ENCODE results near the gene SPPL2A. TPM values are rescaled to one million over a fixed set of nuclear protein-coding genes. Genes with fewer than 3 reads are reported as not detected.
"Not testable (repeated sequence)": the region's sequence is repeated elsewhere in the genome, so short reads cannot be mapped to it uniquely, and the experiment has no call there.

The SPPL2A gene
- total RNA-seq, 1 donor from 2014 or later, result 147 TPM

GRCh38 chr15:50773389-50773788, 7.9 kb upstream of the SPPL2A start:
- no peak for DNase-seq (ENCODE audit: extremely low read depth, low read depth, low spot score)

GRCh38 chr15:50767332-50767861, 1.9 kb upstream of the SPPL2A start:
- no peak for DNase-seq (ENCODE audit: extremely low read depth, low read depth, low spot score)

- DNase-seq (ENCODE audit: extremely low read depth, low read depth, low spot score), result no peak
Observed at GRCh38 chr15:50764461-50765194, 878 bp downstream of the SPPL2A start.

- DNase-seq (ENCODE audit: extremely low read depth, low read depth, low spot score), result no peak
Observed at GRCh38 chr15:50758712-50759205, 6.7 kb downstream of the SPPL2A start.

- no peak for DNase-seq (ENCODE audit: extremely low read depth, low read depth, low spot score)
Observed at GRCh38 chr15:50753463-50753862, 12.0 kb downstream of the SPPL2A start.

GRCh38 chr15:50751394-50751793, 14.1 kb downstream of the SPPL2A start:
- no peak for DNase-seq (ENCODE audit: extremely low read depth, low read depth, low spot score)

GRCh38 chr15:50750227-50750705, 15.2 kb downstream of the SPPL2A start:
- no peak for DNase-seq (ENCODE audit: extremely low read depth, low read depth, low spot score)

GRCh38 chr15:50747523-50747922, 18.0 kb downstream of the SPPL2A start:
- no peak for DNase-seq (ENCODE audit: extremely low read depth, low read depth, low spot score)

GRCh38 chr15:50744601-50745000, 20.9 kb downstream of the SPPL2A start:
- no peak for DNase-seq (ENCODE audit: extremely low read depth, low read depth, low spot score)

- DNase-seq (ENCODE audit: extremely low read depth, low read depth, low spot score), result no peak
Observed at GRCh38 chr15:50740955-50741354, 24.6 kb downstream of the SPPL2A start.

- no peak for DNase-seq (ENCODE audit: extremely low read depth, low read depth, low spot score)
Observed at GRCh38 chr15:50736823-50737222, 28.7 kb downstream of the SPPL2A start.

GRCh38 chr15:50735156-50735555, 30.4 kb downstream of the SPPL2A start:
- DNase-seq (ENCODE audit: extremely low read depth, low read depth, low spot score), result no peak

GRCh38 chr15:50726315-50726714, 39.2 kb downstream of the SPPL2A start:
- no peak for DNase-seq (ENCODE audit: extremely low read depth, low read depth, low spot score)

- DNase-seq (ENCODE audit: extremely low read depth, low read depth, low spot score), result no peak
Observed at GRCh38 chr15:50718700-50719125, 46.8 kb downstream of the SPPL2A start.

GRCh38 chr15:50712018-50712417, 53.5 kb downstream of the SPPL2A start:
- DNase-seq (ENCODE audit: extremely low read depth, low read depth, low spot score), result no peak

- no peak for DNase-seq (ENCODE audit: extremely low read depth, low read depth, low spot score)
Observed at GRCh38 chr15:50710585-50710984, 54.9 kb downstream of the SPPL2A start.

- no peak for DNase-seq (ENCODE audit: extremely low read depth, low read depth, low spot score)
Observed at GRCh38 chr15:50707878-50708427, 57.6 kb downstream of the SPPL2A start.

GRCh38 chr15:50702762-50703334, 62.7 kb downstream of the SPPL2A start:
- no peak for DNase-seq (ENCODE audit: extremely low read depth, low read depth, low spot score)

GRCh38 chr15:50698101-50698500, 67.4 kb downstream of the SPPL2A start:
- no peak for DNase-seq (ENCODE audit: extremely low read depth, low read depth, low spot score)

GRCh38 chr15:50697109-50697797, 68.3 kb downstream of the SPPL2A start:
- no peak for DNase-seq (ENCODE audit: extremely low read depth, low read depth, low spot score)

GRCh38 chr15:50694634-50695165, 70.8 kb downstream of the SPPL2A start:
- not testable (repeated sequence) for DNase-seq (ENCODE audit: extremely low read depth, low read depth, low spot score)
